ENCODE data around the gene HDAC3.

Gene HDAC3

GRCh38 chr5:141636413-141637122, at the start of gene HDAC3, which contains the start of gene RELL2:
Gene HDAC3, minus strand, starts transcription at chr5:141636849. Its CDS starts 59 bp downstream, at chr5:141636790.
Gene RELL2, plus strand, starts transcription at chr5:141636997. Its CDS starts 1,229 bp downstream, at chr5:141638226.
- peak; percentile 89 for DNase-seq

- DNase-seq = no peak
Observed at GRCh38 chr5:141685591-141685990, 48.9 kb upstream of the HDAC3 start.

GRCh38 chr5:141683596-141684141, 47.0 kb upstream of the HDAC3 start:
- DNase-seq = no peak

- peak; percentile 79 for DNase-seq
Observed at GRCh38 chr5:141681695-141682641, 45.3 kb upstream of the HDAC3 start, which contains the start of gene ARAP3. Gene ARAP3, minus strand, starts transcription at chr5:141682230. Its CDS starts 1,744 bp downstream, at chr5:141680486.

GRCh38 chr5:141681295-141681694, 44.6 kb upstream of the HDAC3 start:
- DNase-seq = no peak

GRCh38 chr5:141680751-141681201, 44.1 kb upstream of the HDAC3 start:
- DNase-seq = peak; percentile 22

- DNase-seq = no peak
Observed at GRCh38 chr5:141680178-141680577, 43.5 kb upstream of the HDAC3 start.

GRCh38 chr5:141677415-141677814, 40.8 kb upstream of the HDAC3 start:
- no peak for DNase-seq

GRCh38 chr5:141675672-141676071, 39.0 kb upstream of the HDAC3 start:
- no peak for DNase-seq

- DNase-seq = no peak
Observed at GRCh38 chr5:141674747-141675146, 38.1 kb upstream of the HDAC3 start.

- no peak for DNase-seq
Observed at GRCh38 chr5:141672841-141673813, 36.5 kb upstream of the HDAC3 start.

GRCh38 chr5:141672071-141672840, 35.6 kb upstream of the HDAC3 start:
- DNase-seq = no peak

- DNase-seq = no peak
Observed at GRCh38 chr5:141669520-141669919, 32.9 kb upstream of the HDAC3 start.

- peak; percentile 21 for DNase-seq
Observed at GRCh38 chr5:141668601-141669265, 32.1 kb upstream of the HDAC3 start.

- DNase-seq = no peak
Observed at GRCh38 chr5:141665995-141666940, 29.6 kb upstream of the HDAC3 start.

GRCh38 chr5:141664733-141665461, 28.2 kb upstream of the HDAC3 start:
- peak; percentile 65 for DNase-seq

- DNase-seq = no peak
Observed at GRCh38 chr5:141663506-141663905, 26.9 kb upstream of the HDAC3 start.

GRCh38 chr5:141662028-141662427, 25.4 kb upstream of the HDAC3 start:
- no peak for DNase-seq

All from fibroblast of upper back skin (primary cell).